GM12878 (cell line): Measurements from ENCODE around the gene SMG6. TPM values are rescaled to one million over a fixed set of nuclear protein-coding genes. Genes with fewer than 3 reads are reported as not detected.

ENCODE experiments used
- ATAC-seq: fragments of 200-7000 bp; cut with Tn5 transposase; 3 replicates; pipeline ENCODE4 v1.9.1; 2020; ENCODE audit warnings: mild to moderate bottlenecking, moderate library complexity
- BruUV-seq: library from RNA; stranded (reverse); fragments of 400-500 nt; replicated peaks from 2 replicates; lab custom pipeline; 2021; lab: Mats Ljungman, UMichigan
- CTCF ChIA-PET: fragments of 300-600 bp; sonication (Branson Sonifier 250); formaldehyde crosslinking; extraction: SDS; loops from one replicate; lab custom pipeline; 2021; ENCODE audit warnings: inconsistent platforms; lab: Yijun Ruan, JAX
- POLR2A ChIA-PET: fragments of 350-600 bp; formaldehyde crosslinking; extraction: SDS; loops from one replicate; lab custom pipeline; 2021; ENCODE audit warnings: inconsistent platforms; lab: Charles Lee
- RAD21 ChIA-PET: fragments of 300-600 bp; sonication (Branson Sonifier 250); formaldehyde crosslinking; loops from one replicate; lab custom pipeline; 2023; ENCODE audit warnings: antibody characterized with exemption; ENCODE audit not compliant: unreplicated experiment; lab: Charles Lee
- SMC1A ChIA-PET: fragments of 300-600 bp; sonication (Branson Sonifier 250); formaldehyde crosslinking; loops from one replicate; lab custom pipeline; 2023; ENCODE audit not compliant: unreplicated experiment, uncharacterized antibody; lab: Charles Lee
- DNase-seq: peaks from one replicate; pipeline ENCODE4 v3.0.0-alpha.2; 2011; ENCODE audit warnings: low read depth, low spot score
- FAIRE-seq: peaks from 3 replicates; lab custom pipeline; 2011; peaks lifted over from hg19 to GRCh38; lab: Jason Lieb, UNC
- H2AFZ ChIP-seq: 2 replicates; pipeline ENCODE4 v1.6.0; 2011; ENCODE audit warnings: low read depth, low read length, control low read depth; ENCODE audit not compliant: control insufficient read depth
- H3K27ac ChIP-seq: 2 replicates; pipeline ENCODE4 v1.5.1; 2011; ENCODE audit warnings: control low read depth; ENCODE audit not compliant: control insufficient read depth, insufficient read depth
- H3K27me3 ChIP-seq, 2 experiments: replicated peaks in 1 of 2; 2 replicates each; pipeline versions ENCODE4 v1.6.0 to v1.6.1; 2011; ENCODE audit warnings: low read length in 1 of 2; ENCODE audit not compliant: control insufficient read depth in 2 of 2, insufficient read depth in 2 of 2
- H3K36me3 ChIP-seq, 2 experiments: 2 replicates each; pipeline ENCODE4 v1.5.1; 2011; ENCODE audit warnings: low read length in 1 of 2; ENCODE audit not compliant: control insufficient read depth in 2 of 2, insufficient read depth in 2 of 2
- H3K4me1 ChIP-seq: 2 replicates; pipeline ENCODE4 v1.6.1; 2011; ENCODE audit warnings: mild to moderate bottlenecking, low read length, moderate library complexity, mixed read lengths; ENCODE audit not compliant: control insufficient read depth, insufficient read depth
- H3K4me2 ChIP-seq: 2 replicates; pipeline ENCODE4 v1.6.0; 2011; ENCODE audit warnings: control low read depth; ENCODE audit not compliant: control insufficient read depth, insufficient read depth
- H3K4me3 ChIP-seq: fragments of 200-600 bp; sonication (generic); 2 replicates; pipeline ENCODE4 v1.5.1; 2016
- H3K79me2 ChIP-seq: 2 replicates; pipeline ENCODE4 v1.6.0; 2011; ENCODE audit warnings: low read length; ENCODE audit not compliant: control insufficient read depth, insufficient read depth
- H3K9ac ChIP-seq: 2 replicates; pipeline ENCODE4 v1.8.0; 2011; ENCODE audit warnings: low read length, control low read depth, mixed read lengths; ENCODE audit not compliant: control insufficient read depth, insufficient read depth
- H3K9me3 ChIP-seq: replicated peaks from 3 replicates; pipeline ENCODE4 v1.5.1; 2011; ENCODE audit warnings: mild to moderate bottlenecking, low read length; ENCODE audit not compliant: control insufficient read depth, insufficient read depth
- H4K20me1 ChIP-seq: 2 replicates; pipeline ENCODE4 v1.6.0; 2011; ENCODE audit not compliant: control insufficient read depth, insufficient read depth
- BMI1 ChIP-seq: fragments of 450-650 bp; IDR thresholded peaks from 2 replicates; pipeline ENCODE4 v1.6.1; 2016; ENCODE audit warnings: mild to moderate bottlenecking, moderate library complexity, borderline replicate concordance
- HCFC1 ChIP-seq: fragments of 150-350 bp; IDR thresholded peaks from 2 replicates; pipeline ENCODE4 v1.6.1; 2014; ENCODE audit warnings: low read length
- IKZF1 ChIP-seq: fragments of 450-650 bp; conservative IDR thresholded peaks from 2 replicates; pipeline ENCODE4 v1.6.1; 2017; ENCODE audit warnings: antibody characterized with exemption, mild to moderate bottlenecking
- IRF5 ChIP-seq: fragments of 450-650 bp; IDR thresholded peaks from 2 replicates; pipeline ENCODE4 v1.6.1; 2017; ENCODE audit warnings: borderline replicate concordance
- MYB ChIP-seq: fragments of 150-350 bp; IDR thresholded peaks from 2 replicates; pipeline ENCODE4 v1.6.1; 2014; ENCODE audit warnings: mild to moderate bottlenecking, low read depth, low read length, borderline replicate concordance
- NR2C2 ChIP-seq: IDR thresholded peaks from 2 replicates; pipeline ENCODE4 v1.6.1; 2011; ENCODE audit warnings: borderline replicate concordance, low read depth; ENCODE audit not compliant: control insufficient read depth, insufficient read length
- POLR2A ChIP-seq: IDR thresholded peaks from 2 replicates; pipeline ENCODE4 v1.6.1; 2011; ENCODE audit warnings: low read depth, mild to moderate bottlenecking, low read length
- POU2F2 ChIP-seq: IDR thresholded peaks from 3 replicates; pipeline ENCODE4 v1.6.1; 2011; ENCODE audit warnings: low read depth, mild to moderate bottlenecking, low read length, borderline replicate concordance
- RELA ChIP-seq: fragments of 450-650 bp; IDR thresholded peaks from 2 replicates; pipeline ENCODE4 v1.8.0; 2014; ENCODE audit warnings: borderline replicate concordance; ENCODE audit not compliant: partially characterized antibody
- RUNX3 ChIP-seq: IDR thresholded peaks from 2 replicates; pipeline ENCODE4 v1.6.1; 2012; ENCODE audit warnings: low read length, inconsistent platforms
- TBL1XR1 ChIP-seq: IDR thresholded peaks from 2 replicates; pipeline ENCODE4 v1.6.1; 2012; ENCODE audit warnings: low read depth, low read length, improper control_type of control experiment
- TCF3 ChIP-seq: IDR thresholded peaks from 2 replicates; pipeline ENCODE4 v1.6.1; 2012; ENCODE audit warnings: low read depth, mild to moderate bottlenecking, low read length, borderline replicate concordance; ENCODE audit not compliant: insufficient read depth
- WGBS: methylation state at CpG from one replicate; pipeline ENCODE4 v1.1.6; 2016; ENCODE audit warnings: low lambda C conversion rate; ENCODE audit not compliant: insufficient replicate concordance, insufficient coverage; ENCODE audit errors: missing lambda C conversion rate; 5-methylcytosine and 5-hydroxymethylcytosine counted together
- in situ Hi-C: fragments of 300-500 bp; cut with MboI; formaldehyde crosslinking; loops from 9 replicates; pipeline ENCODE4 v1.14.3; 2018; ENCODE audit warnings: mixed read lengths
- intact Hi-C: fragments of 100-400 bp; cut with micrococcal nuclease; formaldehyde crosslinking; loops from one replicate; pipeline ENCODE4 v1.14.2; 2022; ENCODE audit not compliant: unreplicated experiment
- polyA plus RNA-seq, 11 experiments: library from polyadenylated mRNA; depleted of rRNA in 4 of 11; unstranded in 6 of 11; stranded (reverse) in 5 of 11; fragments of >200 nt; fragmentation: Nextera tagmentation in 4 of 11; fragmentation: Illumina TruSeq in 1 of 11; extraction: Ambion mirVana in 4 of 11; extraction: Trizol in 1 of 11; gene quantifications; 1 replicate in 1 of 11; 2 replicates in 10 of 11; pipeline versions ENCODE4 v1.2.1 to v1.2.3, GENCODE V29; 2011 to 2016; ENCODE audit warnings: inconsistent platforms in 2 of 11, missing spikeins in 2 of 11, low read depth in 1 of 11
- total RNA-seq, 4 experiments: library from RNA; depleted of rRNA in 3 of 4; stranded (reverse); fragments of >200 nt in 3 of 4; fragmentation: Illumina TruSeq in 1 of 4; extraction: Trizol in 1 of 4; gene quantifications; 2 replicates each; pipeline versions ENCODE4 v1.2.1 to v1.2.3, GENCODE V29; 2013 to 2021
- TF ChIP-seq, protein P1 (sequence below): IDR thresholded peaks from 2 replicates; pipeline ENCODE4 v1.6.1; 2011; ENCODE audit warnings: mild to moderate bottlenecking, low read depth, low read length, moderate library complexity; ENCODE audit not compliant: insufficient replicate concordance
- TF ChIP-seq, protein P2 (sequence below): fragments of 450-650 bp; IDR thresholded peaks from 2 replicates; pipeline ENCODE4 v1.6.1; 2018; ENCODE audit warnings: mild to moderate bottlenecking, low read depth, moderate library complexity; ENCODE audit not compliant: partially characterized antibody

SMG6 gene
- total and polyA plus RNA-seq, 10 of the 15 experiments (the other 5 are each of a cell fraction or from before 2014, with no cell fraction given): 0.58 to 28.7 (median 15.7) TPM

GRCh38 chr17:2110436-2110835, 193.1 kb downstream of the SMG6 start:
- no peak overlapping the region for H3K4me2 ChIP-seq
- no TSS peak for BruUV-seq
- TF ChIP-seq, protein P1, sequence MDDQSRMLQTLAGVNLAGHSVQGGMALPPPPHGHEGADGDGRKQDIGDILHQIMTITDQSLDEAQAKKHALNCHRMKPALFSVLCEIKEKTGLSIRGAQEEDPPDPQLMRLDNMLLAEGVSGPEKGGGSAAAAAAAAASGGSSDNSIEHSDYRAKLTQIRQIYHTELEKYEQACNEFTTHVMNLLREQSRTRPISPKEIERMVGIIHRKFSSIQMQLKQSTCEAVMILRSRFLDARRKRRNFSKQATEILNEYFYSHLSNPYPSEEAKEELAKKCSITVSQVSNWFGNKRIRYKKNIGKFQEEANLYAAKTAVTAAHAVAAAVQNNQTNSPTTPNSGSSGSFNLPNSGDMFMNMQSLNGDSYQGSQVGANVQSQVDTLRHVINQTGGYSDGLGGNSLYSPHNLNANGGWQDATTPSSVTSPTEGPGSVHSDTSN: no peak
- TF ChIP-seq POU2F2: no peak
- TF ChIP-seq POLR2A: no peak
- no peak for TF ChIP-seq TBL1XR1
- TF ChIP-seq IRF5: no peak
- TF ChIP-seq RUNX3: no peak
- no peak for TF ChIP-seq HCFC1
- TF ChIP-seq RELA: no peak
- TF ChIP-seq NR2C2: no peak
- TF ChIP-seq BMI1: no peak
- TF ChIP-seq, protein P2, sequence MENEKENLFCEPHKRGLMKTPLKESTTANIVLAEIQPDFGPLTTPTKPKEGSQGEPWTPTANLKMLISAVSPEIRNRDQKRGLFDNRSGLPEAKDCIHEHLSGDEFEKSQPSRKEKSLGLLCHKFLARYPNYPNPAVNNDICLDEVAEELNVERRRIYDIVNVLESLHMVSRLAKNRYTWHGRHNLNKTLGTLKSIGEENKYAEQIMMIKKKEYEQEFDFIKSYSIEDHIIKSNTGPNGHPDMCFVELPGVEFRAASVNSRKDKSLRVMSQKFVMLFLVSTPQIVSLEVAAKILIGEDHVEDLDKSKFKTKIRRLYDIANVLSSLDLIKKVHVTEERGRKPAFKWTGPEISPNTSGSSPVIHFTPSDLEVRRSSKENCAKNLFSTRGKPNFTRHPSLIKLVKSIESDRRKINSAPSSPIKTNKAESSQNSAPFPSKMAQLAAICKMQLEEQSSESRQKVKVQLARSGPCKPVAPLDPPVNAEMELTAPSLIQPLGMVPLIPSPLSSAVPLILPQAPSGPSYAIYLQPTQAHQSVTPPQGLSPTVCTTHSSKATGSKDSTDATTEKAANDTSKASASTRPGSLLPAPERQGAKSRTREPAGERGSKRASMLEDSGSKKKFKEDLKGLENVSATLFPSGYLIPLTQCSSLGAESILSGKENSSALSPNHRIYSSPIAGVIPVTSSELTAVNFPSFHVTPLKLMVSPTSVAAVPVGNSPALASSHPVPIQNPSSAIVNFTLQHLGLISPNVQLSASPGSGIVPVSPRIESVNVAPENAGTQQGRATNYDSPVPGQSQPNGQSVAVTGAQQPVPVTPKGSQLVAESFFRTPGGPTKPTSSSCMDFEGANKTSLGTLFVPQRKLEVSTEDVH: no peak
- no peak for TF ChIP-seq MYB
- TF ChIP-seq TCF3: no peak
- TF ChIP-seq IKZF1: no peak
- TF ChIP-seq, all 136 proteins: peak for 0
- WGBS: 96% methylated on average over 6 of the region's 6 CpGs
- no peaks in the 10 kb centered on the region for H3K9me3 ChIP-seq
- H3K27me3 ChIP-seq: no peaks in the 10 kb centered on the region
- H4K20me1 ChIP-seq: no peaks in the 10 kb centered on the region
- intact Hi-C loops (no loop called here), in situ Hi-C loops (no loop called here)
- no peak overlapping the region for H2AFZ ChIP-seq
- no peak overlapping the region for H3K4me3 ChIP-seq
- peaks cover 30% of the 10 kb centered on the region for H3K4me1 ChIP-seq
- DNase-seq (no peak), ATAC-seq (no peak), FAIRE-seq (no peak)
- no peak overlapping the region for H3K9ac ChIP-seq
- ChIA-PET CTCF (interaction anchor here (1.6 to 2.8 kb wide), 2 partner anchors 13 to 135 kb away, joined by 3 to 11 read pairs; no protein-coding TSS in a partner anchor), POLR2A (interaction anchor here (0.6 to 0.7 kb wide), 3 partner anchors 10 to 220 kb away, joined by 4 to 12 read pairs (median 6); no protein-coding TSS in a partner anchor), RAD21 (interaction anchor here (0.8 to 1.0 kb wide), 2 partner anchors 11 to 12 kb away, joined by 3 read pairs; no protein-coding TSS in a partner anchor), SMC1A (no interaction called here)
- H3K79me2 ChIP-seq: no peaks in the 10 kb centered on the region
- no peak overlapping the region for H3K27ac ChIP-seq
- no peaks in the 10 kb centered on the region; a peak in 2 of 4 replicates for H3K36me3 ChIP-seq
